HCT116 (cell line): ENCODE data around the gene TIAM2. TPM values are rescaled to one million over a fixed set of nuclear protein-coding genes. Genes with fewer than 3 reads are reported as not detected.

ENCODE experiments used
- ATAC-seq: fragments of 200-7000 bp; cut with Tn5 transposase; 2 replicates; pipeline ENCODE4 v1.9.1; 2020; ENCODE audit warnings: mild to moderate bottlenecking, moderate library complexity
- BruUV-seq: library from RNA; stranded (reverse); fragments of 400-500 nt; replicated peaks from 2 replicates; lab custom pipeline; 2021; lab: Mats Ljungman, UMichigan
- CTCF ChIA-PET: fragments of 300-600 bp; sonication (Branson Sonifier 250); formaldehyde crosslinking; loops from one replicate; lab custom pipeline; 2021; ENCODE audit warnings: antibody characterized with exemption; lab: Charles Lee
- POLR2A ChIA-PET: fragments of 300-600, 350-600 bp; sonication (Branson Sonifier 250); formaldehyde crosslinking; loops from one replicate; lab custom pipeline; 2021; ENCODE audit warnings: antibody characterized with exemption; lab: Charles Lee
- RAD21 ChIA-PET, 2 experiments: fragments of 300-600 bp; sonication (Branson Sonifier 250); formaldehyde crosslinking; loops; one replicate each; lab custom pipeline; 2023; ENCODE audit warnings: low total read pairs in 2 of 2; ENCODE audit not compliant: uncharacterized antibody in 2 of 2, unreplicated experiment in 2 of 2, low non-redundant PET in 1 of 2; lab: Charles Lee
- DNase-seq: peaks from one replicate; pipeline ENCODE4 v3.0.0-alpha.2; 2010; ENCODE audit warnings: low read depth, low spot score
- H2AFZ ChIP-seq: fragments of 200-600 bp; shearing (Covaris generic), sonication (generic); 2 replicates; pipeline ENCODE4 v1.6.1; 2017; ENCODE audit warnings: low read depth, mixed run types, mixed read lengths, antibody characterized with exemption, low read length; ENCODE audit not compliant: poor library complexity, severe bottlenecking
- H3K27ac ChIP-seq: 2 replicates; pipeline ENCODE4 v1.5.1; 2012; ENCODE audit warnings: low read depth, low read length
- H3K27me3 ChIP-seq: fragments of 200-600 bp; sonication (generic); 2 replicates; pipeline ENCODE4 v1.6.1; 2016; ENCODE audit warnings: mixed run types, low read length, mixed read lengths; ENCODE audit not compliant: insufficient read depth
- H3K36me3 ChIP-seq, 2 experiments: fragments of 200-500 bp in 1 of 2; fragments of 200-600 bp in 1 of 2; sonication (Bioruptor generic) in 1 of 2; sonication (generic) in 1 of 2; 2 replicates each; pipeline versions ENCODE4 v1.5.1 to v1.6.1; 2014 to 2016; ENCODE audit warnings: low read length in 2 of 2, inconsistent platforms in 1 of 2, mixed read lengths in 1 of 2, mixed run types in 1 of 2; ENCODE audit not compliant: insufficient read depth in 2 of 2, control insufficient read depth in 1 of 2
- H3K4me1 ChIP-seq, 2 experiments: fragments of 200-600 bp in 1 of 2; sonication (generic) in 1 of 2; 2 replicates each; pipeline versions ENCODE4 v1.5.1 to v1.6.1; 2012 to 2017; ENCODE audit warnings: low read length in 2 of 2, inconsistent platforms in 1 of 2, mild to moderate bottlenecking in 1 of 2, mixed read lengths in 1 of 2, mixed run types in 1 of 2, moderate library complexity in 1 of 2; ENCODE audit not compliant: insufficient read depth in 2 of 2, control insufficient read depth in 1 of 2
- H3K4me2 ChIP-seq: fragments of 200-600 bp; sonication (generic); 2 replicates; pipeline ENCODE4 v1.6.1; 2017; ENCODE audit warnings: mixed run types, low read length, mixed read lengths
- H3K4me3 ChIP-seq, 2 experiments: fragments of 200-600 bp in 1 of 2; sonication (generic) in 1 of 2; replicated peaks in 1 of 2; 2 replicates each; pipeline ENCODE4 v1.5.1; 2011 to 2016; ENCODE audit warnings: low read length in 2 of 2, control low read depth in 1 of 2, low read depth in 1 of 2, mild to moderate bottlenecking in 1 of 2, mixed read lengths in 1 of 2, mixed run types in 1 of 2
- H3K79me2 ChIP-seq: fragments of 200-600 bp; sonication (generic); 2 replicates; pipeline ENCODE4 v1.6.1; 2017; ENCODE audit warnings: mild to moderate bottlenecking, mixed run types, low read length, moderate library complexity, mixed read lengths; ENCODE audit not compliant: insufficient read depth
- H3K9ac ChIP-seq: fragments of 200-600 bp; sonication (generic); 2 replicates; pipeline ENCODE4 v1.6.1; 2016; ENCODE audit warnings: low read length, mixed read lengths
- H3K9me2 ChIP-seq: fragments of 200-600 bp; sonication (generic), shearing (Covaris generic); 2 replicates; pipeline ENCODE4 v1.6.1; 2017; ENCODE audit warnings: mixed run types, mild to moderate bottlenecking, moderate library complexity; ENCODE audit not compliant: insufficient read depth
- H3K9me3 ChIP-seq, 2 experiments: fragments of 200-500 bp in 1 of 2; fragments of 200-600 bp in 1 of 2; sonication (Bioruptor generic) in 1 of 2; sonication (generic) in 1 of 2; 2 replicates each; pipeline ENCODE4 v1.6.1; 2014 to 2017; ENCODE audit warnings: low read length in 2 of 2, mixed read lengths in 2 of 2, inconsistent platforms in 1 of 2, low read depth in 1 of 2, mild to moderate bottlenecking in 1 of 2, mixed run types in 1 of 2, moderate library complexity in 1 of 2; ENCODE audit not compliant: control insufficient read depth in 1 of 2, insufficient read depth in 1 of 2
- H4K20me1 ChIP-seq: fragments of 200-600 bp; sonication (generic), shearing (Covaris generic); 2 replicates; pipeline ENCODE4 v1.6.1; 2017; ENCODE audit warnings: mixed run types, mild to moderate bottlenecking, moderate library complexity; ENCODE audit not compliant: insufficient read depth
- CBX3 ChIP-seq: IDR thresholded peaks from 2 replicates; pipeline ENCODE4 v1.6.1; 2012; ENCODE audit warnings: low read depth
- CEBPB ChIP-seq: IDR thresholded peaks from 2 replicates; pipeline ENCODE4 v1.6.1; 2012; ENCODE audit warnings: low read depth
- EGR1 ChIP-seq: IDR thresholded peaks from 2 replicates; pipeline ENCODE4 v1.6.1; 2012; ENCODE audit warnings: low read depth
- ELF1 ChIP-seq: IDR thresholded peaks from 2 replicates; pipeline ENCODE4 v1.6.1; 2012; ENCODE audit warnings: low read depth, borderline replicate concordance
- EZH2 ChIP-seq: fragments of 200-600 bp; sonication (generic); IDR thresholded peaks from 2 replicates; pipeline ENCODE4 v1.6.1; 2017; ENCODE audit warnings: antibody characterized with exemption, mixed run types
- EZH2phosphoT487 ChIP-seq: fragments of 200-600 bp; IDR thresholded peaks from 2 replicates; pipeline ENCODE4 v1.6.1; 2018; ENCODE audit warnings: antibody characterized with exemption, borderline replicate concordance
- FOSL1 ChIP-seq: IDR thresholded peaks from 2 replicates; pipeline ENCODE4 v1.6.1; 2012; ENCODE audit warnings: low read depth
- POLR2A ChIP-seq: IDR thresholded peaks from 2 replicates; pipeline ENCODE4 v1.7.0; 2011; ENCODE audit warnings: borderline replicate concordance; ENCODE audit not compliant: insufficient read depth, insufficient read length; ENCODE audit errors: extremely low read depth
- POLR2AphosphoS5 ChIP-seq: IDR thresholded peaks from 2 replicates; pipeline ENCODE4 v1.6.1; 2011; ENCODE audit warnings: mild to moderate bottlenecking, low read depth, low read length, moderate library complexity
- RAD21 ChIP-seq: IDR thresholded peaks from 2 replicates; pipeline ENCODE4 v1.6.1; 2012; ENCODE audit warnings: low read depth, mild to moderate bottlenecking
- SIN3A ChIP-seq: IDR thresholded peaks from 2 replicates; pipeline ENCODE4 v1.6.1; 2012; ENCODE audit warnings: low read depth
- SP1 ChIP-seq: IDR thresholded peaks from 2 replicates; pipeline ENCODE4 v1.6.1; 2012; ENCODE audit warnings: low read depth
- YY1 ChIP-seq: IDR thresholded peaks from 2 replicates; pipeline ENCODE4 v1.6.1; 2011; ENCODE audit warnings: low read length, low read depth, moderate library complexity, mild to moderate bottlenecking; ENCODE audit not compliant: insufficient replicate concordance; ENCODE audit errors: extremely low read depth
- ZBTB33 ChIP-seq: IDR thresholded peaks from 2 replicates; pipeline ENCODE4 v1.6.1; 2011; ENCODE audit warnings: mild to moderate bottlenecking, low read length, moderate library complexity; ENCODE audit not compliant: insufficient replicate concordance; ENCODE audit errors: extremely low read depth
- ZFX ChIP-seq: fragments of 450-650 bp; IDR thresholded peaks from 2 replicates; pipeline ENCODE4 v1.6.1; 2017
- ZNF274 ChIP-seq: fragments of 200-500 bp; sonication (Bioruptor generic); IDR thresholded peaks from 2 replicates; pipeline ENCODE4 v1.6.1; 2014; ENCODE audit warnings: mild to moderate bottlenecking, low read depth, low read length, inconsistent platforms
- intact Hi-C: fragments of 100-400 bp; cut with micrococcal nuclease; formaldehyde crosslinking; loops from 2 replicates; pipeline ENCODE4 v1.10.0; 2022
- total RNA-seq: library from RNA; stranded (reverse); gene quantifications from one replicate; pipeline ENCODE4 v1.2.1, GENCODE V29; 2021; ENCODE audit not compliant: unreplicated experiment
- TF ChIP-seq, protein P1 (sequence below): IDR thresholded peaks from 2 replicates; pipeline ENCODE4 v1.6.1; 2012
- TF ChIP-seq, protein P2 (sequence below), 3 experiments: fragments of 200-600 bp in 1 of 3; sonication (generic) in 1 of 3; IDR thresholded peaks in 2 of 3; conservative IDR thresholded peaks in 1 of 3; 2 replicates each; pipeline ENCODE4 v1.5.1; 2012 to 2017; ENCODE audit warnings: low read depth in 2 of 3, low read length in 2 of 3, antibody characterized with exemption in 1 of 3, borderline replicate concordance in 1 of 3, control low read depth in 1 of 3, mild to moderate bottlenecking in 1 of 3, mixed read lengths in 1 of 3, mixed run types in 1 of 3, moderate library complexity in 1 of 3; ENCODE audit not compliant: insufficient read depth in 1 of 3
- TF ChIP-seq, protein P3 (sequence below): IDR thresholded peaks from 2 replicates; pipeline ENCODE4 v1.6.1; 2012

Gene TIAM2
- total RNA-seq, 1 experiment from 2014 or later, result 9.4 TPM

DNA sequence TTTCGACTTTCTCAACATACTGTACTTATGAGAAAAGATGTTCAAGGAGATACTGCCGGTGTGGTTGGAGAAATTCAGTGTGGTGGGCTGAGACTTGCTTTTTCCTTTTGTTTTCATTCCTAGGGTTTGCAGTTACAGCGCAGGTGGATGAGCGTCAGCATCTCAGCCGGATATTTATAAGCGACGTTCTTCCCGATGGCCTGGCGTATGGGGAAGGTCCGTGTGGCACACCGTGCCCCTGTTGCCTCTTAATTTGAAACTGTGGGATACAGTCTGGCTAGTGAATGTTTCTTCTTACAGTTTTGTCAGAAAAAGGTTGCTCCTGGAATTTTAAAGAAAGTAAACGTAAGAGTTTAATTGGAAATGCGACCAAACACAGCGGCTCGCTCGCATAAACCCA, 187.0 kb downstream of the TIAM2 start:
- ATAC-seq (no peak), DNase-seq (no peak)
- BruUV-seq, result no TSS peak
- H4K20me1 ChIP-seq, result no peaks in the 10 kb centered on the region
- H3K4me2 ChIP-seq, result no peak overlapping the region
- no peaks in the 10 kb centered on the region for H3K27me3 ChIP-seq
- intact Hi-C loops, result no loop called here
- ChIA-PET POLR2A (no interaction called here), CTCF (no interaction called here), RAD21 (no interaction called here)
- peaks cover 7 to 10% of the 10 kb centered on the region in 2 experiments for H3K4me1 ChIP-seq
- H3K9me2 ChIP-seq, result no peaks in the 10 kb centered on the region
- H3K9ac ChIP-seq, result no peak overlapping the region
- no peak overlapping the region for H3K27ac ChIP-seq
- no peaks in the 10 kb centered on the region for H3K36me3 ChIP-seq
- H3K9me3 ChIP-seq, result no peaks in the 10 kb centered on the region
- no peak overlapping the region for H2AFZ ChIP-seq
- TF ChIP-seq RAD21 (no peak), YY1 (no peak), ZBTB33 (no peak), SIN3A (no peak), FOSL1 (no peak), ZNF274 (no peak), EZH2phosphoT487 (no peak), POLR2A (no peak), ELF1 (no peak), SP1 (no peak), CEBPB (no peak), EZH2 (no peak), CBX3 (no peak), EGR1 (no peak), POLR2AphosphoS5 (no peak), ZFX (no peak)
- TF ChIP-seq, protein P1, sequence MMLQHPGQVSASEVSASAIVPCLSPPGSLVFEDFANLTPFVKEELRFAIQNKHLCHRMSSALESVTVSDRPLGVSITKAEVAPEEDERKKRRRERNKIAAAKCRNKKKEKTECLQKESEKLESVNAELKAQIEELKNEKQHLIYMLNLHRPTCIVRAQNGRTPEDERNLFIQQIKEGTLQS, result no peak
- TF ChIP-seq, protein P2, sequence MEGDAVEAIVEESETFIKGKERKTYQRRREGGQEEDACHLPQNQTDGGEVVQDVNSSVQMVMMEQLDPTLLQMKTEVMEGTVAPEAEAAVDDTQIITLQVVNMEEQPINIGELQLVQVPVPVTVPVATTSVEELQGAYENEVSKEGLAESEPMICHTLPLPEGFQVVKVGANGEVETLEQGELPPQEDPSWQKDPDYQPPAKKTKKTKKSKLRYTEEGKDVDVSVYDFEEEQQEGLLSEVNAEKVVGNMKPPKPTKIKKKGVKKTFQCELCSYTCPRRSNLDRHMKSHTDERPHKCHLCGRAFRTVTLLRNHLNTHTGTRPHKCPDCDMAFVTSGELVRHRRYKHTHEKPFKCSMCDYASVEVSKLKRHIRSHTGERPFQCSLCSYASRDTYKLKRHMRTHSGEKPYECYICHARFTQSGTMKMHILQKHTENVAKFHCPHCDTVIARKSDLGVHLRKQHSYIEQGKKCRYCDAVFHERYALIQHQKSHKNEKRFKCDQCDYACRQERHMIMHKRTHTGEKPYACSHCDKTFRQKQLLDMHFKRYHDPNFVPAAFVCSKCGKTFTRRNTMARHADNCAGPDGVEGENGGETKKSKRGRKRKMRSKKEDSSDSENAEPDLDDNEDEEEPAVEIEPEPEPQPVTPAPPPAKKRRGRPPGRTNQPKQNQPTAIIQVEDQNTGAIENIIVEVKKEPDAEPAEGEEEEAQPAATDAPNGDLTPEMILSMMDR (IDR thresholded peaks at IDR 0.05 in 2 of 3, conservative IDR thresholded peaks at IDR 0.05 in 1 of 3; ENCODE audit: borderline replicate concordance in 1 of 3, insufficient read depth in 1 of 3, low read depth in 2 of 3, low read length in 2 of 3), result no peak
- TF ChIP-seq, protein P3, sequence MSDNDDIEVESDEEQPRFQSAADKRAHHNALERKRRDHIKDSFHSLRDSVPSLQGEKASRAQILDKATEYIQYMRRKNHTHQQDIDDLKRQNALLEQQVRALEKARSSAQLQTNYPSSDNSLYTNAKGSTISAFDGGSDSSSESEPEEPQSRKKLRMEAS, result no peak
- no peaks in the 10 kb centered on the region for H3K79me2 ChIP-seq
- no peak overlapping the region for H3K4me3 ChIP-seq
